MM.1S (cell line): ENCODE measurements around the gene TTLL11.

Experiments used
- DNase-seq: peaks from one replicate; pipeline ENCODE4 v3.0.0-alpha.2; 2015
- H2AFZ ChIP-seq: fragments of 300-600 bp; sonication (generic); 2 replicates; pipeline ENCODE4 v1.6.0; 2016; ENCODE audit warnings: antibody characterized with exemption, low read length
- H3F3A ChIP-seq: fragments of 300-600 bp; sonication (generic); 2 replicates; pipeline ENCODE4 v1.6.1; 2016; ENCODE audit warnings: mild to moderate bottlenecking, antibody characterized with exemption, low read length, moderate library complexity, mixed read lengths; ENCODE audit not compliant: insufficient read depth
- H3K27ac ChIP-seq: fragments of 300-600 bp; sonication (generic); 2 replicates; pipeline ENCODE4 v1.5.1; 2016; ENCODE audit warnings: mild to moderate bottlenecking, low read length
- H3K27me3 ChIP-seq: fragments of 300-600 bp; sonication (generic); replicated peaks from 2 replicates; pipeline ENCODE4 v1.6.0; 2016; ENCODE audit warnings: low read length; ENCODE audit not compliant: insufficient read depth
- H3K36me3 ChIP-seq: fragments of 300-600 bp; sonication (generic); replicated peaks from 2 replicates; pipeline ENCODE4 v1.6.1; 2016; ENCODE audit warnings: mild to moderate bottlenecking, low read length, mixed read lengths; ENCODE audit not compliant: insufficient read depth
- H3K4me1 ChIP-seq: fragments of 300-600 bp; sonication (generic); 2 replicates; pipeline ENCODE4 v1.6.1; 2016; ENCODE audit warnings: low read length, mixed read lengths
- H3K4me2 ChIP-seq: fragments of 300-600 bp; sonication (generic); 2 replicates; pipeline ENCODE4 v1.6.0; 2016; ENCODE audit warnings: low read depth, low read length
- H3K4me3 ChIP-seq: fragments of 300-600 bp; sonication (generic); 2 replicates; pipeline ENCODE4 v1.5.1; 2016; ENCODE audit warnings: low read length, mixed read lengths
- H3K79me2 ChIP-seq: fragments of 300-600 bp; sonication (generic); 2 replicates; pipeline ENCODE4 v1.6.1; 2016; ENCODE audit warnings: mixed run types, low read length, mixed read lengths
- H3K9ac ChIP-seq: fragments of 300-600 bp; sonication (generic); 2 replicates; pipeline ENCODE4 v1.6.1; 2016; ENCODE audit warnings: low read length, mixed read lengths
- H3K9me2 ChIP-seq: fragments of 300-600 bp; sonication (generic); replicated peaks from 2 replicates; pipeline ENCODE4 v1.6.1; 2016; ENCODE audit warnings: mild to moderate bottlenecking, low read length, mixed read lengths; ENCODE audit not compliant: insufficient read depth
- H3K9me3 ChIP-seq: fragments of 300-600 bp; sonication (generic); replicated peaks from 2 replicates; pipeline ENCODE4 v1.6.1; 2016; ENCODE audit warnings: mild to moderate bottlenecking, low read length, mixed read lengths; ENCODE audit not compliant: insufficient read depth
- H4K20me1 ChIP-seq: fragments of 300-600 bp; sonication (generic); 2 replicates; pipeline ENCODE4 v1.6.1; 2016; ENCODE audit warnings: mild to moderate bottlenecking, low read length, moderate library complexity, mixed read lengths; ENCODE audit not compliant: insufficient read depth
- CTCF ChIP-seq: fragments of 300-600 bp; sonication (generic); IDR thresholded peaks from 2 replicates; pipeline ENCODE4 v1.5.1; 2016; ENCODE audit warnings: antibody characterized with exemption, low read length, mixed read lengths
- EZH2 ChIP-seq: fragments of 300-600 bp; sonication (generic); optimal IDR thresholded peaks from 2 replicates; pipeline ENCODE3; 2017; ENCODE audit warnings: low read depth, mild to moderate bottlenecking, antibody characterized with exemption, low read length, mixed read lengths
- EZH2phosphoT487 ChIP-seq: fragments of 300-600 bp; sonication (generic); IDR thresholded peaks from 2 replicates; pipeline ENCODE4 v1.6.1; 2018; ENCODE audit warnings: antibody characterized with exemption, low read length

The TTLL11 gene

GRCh38 chr9:122057211-122057610, 35.9 kb downstream of the TTLL11 start:
- Histone ChIP-seq H3K9ac (no peak overlapping the region), H3K4me3 (no peak overlapping the region), H3K9me2 (no peaks in the 10 kb centered on the region), H2AFZ (no peak overlapping the region), H3K79me2 (no peaks in the 10 kb centered on the region), H3K4me2 (no peak overlapping the region), H3K27me3 (no peaks in the 10 kb centered on the region), H3K36me3 (no peaks in the 10 kb centered on the region), H3F3A (no peaks in the 10 kb centered on the region), H3K27ac (no peak overlapping the region), H3K4me1 (no peaks in the 10 kb centered on the region), H3K9me3 (no peaks in the 10 kb centered on the region), H4K20me1 (no peaks in the 10 kb centered on the region)
- no peak for TF ChIP-seq EZH2phosphoT487
- TF ChIP-seq EZH2 = no peak
- no peak for TF ChIP-seq CTCF
- DNase-seq = no peak

GRCh38 chr9:122056484-122056883, 36.6 kb downstream of the TTLL11 start:
- Histone ChIP-seq H3K27ac (no peak overlapping the region), H3K4me1 (no peaks in the 10 kb centered on the region), H3K9me2 (no peaks in the 10 kb centered on the region), H3K9me3 (no peaks in the 10 kb centered on the region), H3K9ac (no peak overlapping the region), H3F3A (no peaks in the 10 kb centered on the region), H3K36me3 (no peaks in the 10 kb centered on the region), H3K4me3 (no peak overlapping the region), H3K4me2 (no peak overlapping the region), H3K79me2 (no peaks in the 10 kb centered on the region), H4K20me1 (no peaks in the 10 kb centered on the region), H2AFZ (no peak overlapping the region), H3K27me3 (no peaks in the 10 kb centered on the region)
- DNase-seq = peak; percentile 13
- no peak for TF ChIP-seq CTCF
- TF ChIP-seq EZH2phosphoT487 = no peak
- no peak for TF ChIP-seq EZH2

- H3K9ac ChIP-seq = no peak overlapping the region
- TF ChIP-seq CTCF (no peak), EZH2phosphoT487 (no peak), EZH2 (no peak)
- no peaks in the 10 kb centered on the region for H3K4me1 ChIP-seq
- no peaks in the 10 kb centered on the region for H3K9me2 ChIP-seq
- no peak for DNase-seq
- no peak overlapping the region for H2AFZ ChIP-seq
- H3K4me3 ChIP-seq = no peak overlapping the region
- H3K79me2 ChIP-seq = no peaks in the 10 kb centered on the region
- H3K4me2 ChIP-seq = no peak overlapping the region
- no peaks in the 10 kb centered on the region for H3F3A ChIP-seq
- H3K9me3 ChIP-seq = no peaks in the 10 kb centered on the region
- H3K27me3 ChIP-seq = no peaks in the 10 kb centered on the region
- H3K27ac ChIP-seq = no peak overlapping the region
- no peaks in the 10 kb centered on the region for H3K36me3 ChIP-seq
- no peaks in the 10 kb centered on the region for H4K20me1 ChIP-seq
Observed at GRCh38 chr9:122055701-122056100, 37.4 kb downstream of the TTLL11 start.
